Fibroblast of skin of back (primary cell): ENCODE measurements around the gene GBP1. TPM values are rescaled to one million over a fixed set of nuclear protein-coding genes. Genes with fewer than 3 reads are reported as not detected.
A peak's percentile ranks its signal among the peaks of the same experiment; 100 is the strongest.
"Not testable (repeated sequence)": the region's sequence is repeated elsewhere in the genome, so short reads cannot be mapped to it uniquely, and the experiment has no call there.

Experiments
- DNase-seq: peaks from one replicate; pipeline ENCODE4 v3.0.0-alpha.2; 2013
- polyA plus RNA-seq, 2 experiments: library from polyadenylated mRNA; unstranded; fragments of 120-200 nt; gene quantifications; one replicate each; pipeline ENCODE4 v1.2.1, GENCODE V29; 2013; ENCODE audit not compliant: insufficient read length in 2 of 2

The GBP1 gene
- polyA plus RNA-seq (2013, experiment 1 of 2; ENCODE audit: insufficient read length), result 48.2 TPM
- polyA plus RNA-seq (2013, experiment 2 of 2; ENCODE audit: insufficient read length), result 63.3 TPM

- peak; percentile 83 for DNase-seq
Measured at GRCh38 chr1:89065079-89065868, at the start of gene GBP1. Gene GBP1 (minus strand): TSS chr1:89065208. CDS start chr1:89063234, 1,974 bp downstream.

GRCh38 chr1:89114662-89115061, 49.7 kb upstream of the GBP1 start:
- no peak for DNase-seq

- no peak for DNase-seq
Measured at GRCh38 chr1:89112871-89113613, 48.0 kb upstream of the GBP1 start.

GRCh38 chr1:89104687-89105086, 39.7 kb upstream of the GBP1 start:
- no peak for DNase-seq

- peak; percentile 9 for DNase-seq
Measured at GRCh38 chr1:89104147-89104546, 39.1 kb upstream of the GBP1 start.

- DNase-seq, result no peak
Measured at GRCh38 chr1:89102021-89102420, 37.0 kb upstream of the GBP1 start.

GRCh38 chr1:89100412-89100811, 35.4 kb upstream of the GBP1 start:
- DNase-seq, result no peak

- DNase-seq, result no peak
Measured at GRCh38 chr1:89098857-89099256, 33.8 kb upstream of the GBP1 start.

- no peak for DNase-seq
Measured at GRCh38 chr1:89095737-89096136, 30.7 kb upstream of the GBP1 start.

GRCh38 chr1:89089962-89090361, 25.0 kb upstream of the GBP1 start:
- no peak for DNase-seq

GRCh38 chr1:89088572-89088971, 23.6 kb upstream of the GBP1 start:
- DNase-seq, result no peak

GRCh38 chr1:89087241-89087640, 22.2 kb upstream of the GBP1 start:
- no peak for DNase-seq

- peak; percentile 40 for DNase-seq
Measured at GRCh38 chr1:89085781-89086180, 20.8 kb upstream of the GBP1 start.

GRCh38 chr1:89081005-89081404, 16.0 kb upstream of the GBP1 start:
- no peak for DNase-seq

- DNase-seq, result not testable (repeated sequence)
Measured at GRCh38 chr1:89080068-89080467, 15.1 kb upstream of the GBP1 start.

- DNase-seq, result not testable (repeated sequence)
Measured at GRCh38 chr1:89072466-89073065, 7.6 kb upstream of the GBP1 start.

- DNase-seq, result no peak
Measured at GRCh38 chr1:89070509-89070908, 5.5 kb upstream of the GBP1 start.

GRCh38 chr1:89069951-89070350, 4.9 kb upstream of the GBP1 start:
- DNase-seq, result no peak

- peak; percentile 70 for DNase-seq
Measured at GRCh38 chr1:89068291-89068690, 3.3 kb upstream of the GBP1 start.

GRCh38 chr1:89064632-89065031, 376 bp downstream of the GBP1 start:
- DNase-seq, result no peak

GRCh38 chr1:89063094-89063493, 1.9 kb downstream of the GBP1 start:
- DNase-seq, result no peak

GRCh38 chr1:89060091-89060490, 4.9 kb downstream of the GBP1 start:
- no peak for DNase-seq

GRCh38 chr1:89051955-89052312, 13.1 kb downstream of the GBP1 start:
- no peak for DNase-seq
